Stomach (tissue), 4 donors: ENCODE measurements around the gene PDK2.
"Not testable (repeated sequence)": the region's sequence is repeated elsewhere in the genome, so short reads cannot be mapped to it uniquely, and the experiment has no call there.

Experiments used
- EP300 ChIP-seq: sonication (generic); formaldehyde crosslinking; IDR thresholded peaks from one replicate; pipeline ENCODE4 v1.6.1; 2017; ENCODE audit warnings: antibody characterized with exemption
- POLR2A ChIP-seq, 4 donors: fragments of 450-650 bp; IDR thresholded peaks; one replicate each; pipeline ENCODE4 v1.6.1; 2016; ENCODE audit warnings: antibody characterized with exemption in 4 of 4, control low read depth in 2 of 4, mild to moderate bottlenecking in 1 of 4, moderate library complexity in 1 of 4
- POLR2AphosphoS5 ChIP-seq, 3 donors: sonication (generic); formaldehyde crosslinking; IDR thresholded peaks; one replicate each; pipeline ENCODE4 v1.6.1; 2016; ENCODE audit warnings: antibody characterized with exemption in 3 of 3
- TF ChIP-seq, protein P1 (sequence below), 7 experiments: fragments of 450-650 bp in 4 of 7; fragments of 200-600 bp in 3 of 7; sonication (generic) in 3 of 7; IDR thresholded peaks; one replicate each; pipeline ENCODE4 v1.5.1; 2016 to 2019; ENCODE audit warnings: antibody characterized with exemption in 7 of 7, control low read depth in 2 of 7, mild to moderate bottlenecking in 1 of 7

DNA sequence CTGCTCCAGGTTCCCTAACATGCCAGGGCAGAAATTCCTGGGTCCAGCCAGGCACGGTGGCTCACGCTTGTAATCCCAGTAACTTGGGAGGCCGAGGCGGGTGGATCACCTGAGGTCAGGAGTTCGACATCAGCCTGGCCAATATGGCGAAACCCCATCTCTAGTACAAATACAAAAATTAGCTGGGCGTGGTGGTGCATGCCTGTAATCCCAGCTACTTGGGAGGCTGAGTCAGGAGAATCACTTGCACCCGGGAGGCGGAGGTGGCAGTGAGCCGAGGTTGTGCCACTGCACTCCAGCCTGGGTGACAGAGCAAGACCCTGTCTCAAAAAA, 33.5 kb upstream of the PDK2 start:
- not testable (repeated sequence) for TF ChIP-seq POLR2AphosphoS5 (IDR thresholded peaks at IDR 0.05); POLR2A (IDR thresholded peaks at IDR 0.05); EP300
- TF ChIP-seq, protein P1, sequence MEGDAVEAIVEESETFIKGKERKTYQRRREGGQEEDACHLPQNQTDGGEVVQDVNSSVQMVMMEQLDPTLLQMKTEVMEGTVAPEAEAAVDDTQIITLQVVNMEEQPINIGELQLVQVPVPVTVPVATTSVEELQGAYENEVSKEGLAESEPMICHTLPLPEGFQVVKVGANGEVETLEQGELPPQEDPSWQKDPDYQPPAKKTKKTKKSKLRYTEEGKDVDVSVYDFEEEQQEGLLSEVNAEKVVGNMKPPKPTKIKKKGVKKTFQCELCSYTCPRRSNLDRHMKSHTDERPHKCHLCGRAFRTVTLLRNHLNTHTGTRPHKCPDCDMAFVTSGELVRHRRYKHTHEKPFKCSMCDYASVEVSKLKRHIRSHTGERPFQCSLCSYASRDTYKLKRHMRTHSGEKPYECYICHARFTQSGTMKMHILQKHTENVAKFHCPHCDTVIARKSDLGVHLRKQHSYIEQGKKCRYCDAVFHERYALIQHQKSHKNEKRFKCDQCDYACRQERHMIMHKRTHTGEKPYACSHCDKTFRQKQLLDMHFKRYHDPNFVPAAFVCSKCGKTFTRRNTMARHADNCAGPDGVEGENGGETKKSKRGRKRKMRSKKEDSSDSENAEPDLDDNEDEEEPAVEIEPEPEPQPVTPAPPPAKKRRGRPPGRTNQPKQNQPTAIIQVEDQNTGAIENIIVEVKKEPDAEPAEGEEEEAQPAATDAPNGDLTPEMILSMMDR (IDR thresholded peaks at IDR 0.05) = not testable (repeated sequence)
